ENCODE data around the gene ATG2A.

The ATG2A gene

DNA sequence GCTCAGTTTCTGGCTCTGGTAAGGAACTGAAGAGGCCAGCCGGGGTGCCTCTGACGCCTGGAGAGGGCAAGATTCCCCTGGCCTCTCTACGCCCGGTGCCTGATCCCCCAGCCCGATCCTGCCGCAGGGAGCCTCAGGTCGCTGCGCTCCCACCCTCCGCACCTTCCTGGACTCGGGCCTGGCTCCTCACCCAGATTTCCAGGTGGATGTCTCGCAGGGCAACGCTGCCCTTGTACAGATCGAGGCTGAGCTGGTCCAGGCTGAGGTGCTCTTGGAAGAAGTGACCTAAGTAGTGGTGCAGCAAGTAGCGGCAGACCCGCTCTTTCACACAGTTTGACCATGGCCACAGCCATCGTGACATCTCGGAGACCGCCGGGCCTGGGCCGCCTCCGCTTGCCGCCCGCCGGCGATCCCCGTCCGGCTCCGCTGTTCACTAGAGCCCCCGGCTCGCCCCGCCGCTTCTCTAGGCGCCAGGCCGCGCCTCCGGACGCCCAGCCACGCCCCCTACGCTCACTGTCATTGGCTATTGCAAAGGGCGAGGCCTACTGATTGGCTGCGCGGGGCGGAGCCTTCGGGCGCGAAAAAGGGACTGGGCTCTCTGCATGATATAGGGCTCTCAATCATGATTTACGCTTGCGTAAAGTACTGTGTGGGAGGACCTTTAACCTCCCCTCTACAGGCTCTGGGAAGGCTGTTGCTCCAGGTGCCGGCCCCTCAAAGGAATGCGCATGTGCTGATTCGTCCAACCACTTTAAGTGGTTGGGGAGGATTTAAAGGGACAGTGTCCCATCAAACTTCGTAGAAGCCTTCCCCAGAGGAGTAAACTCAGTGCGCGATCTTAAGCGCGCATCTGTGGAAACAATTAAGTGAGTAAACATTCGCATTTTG is at the start of gene ATG2A:
TSS of gene ATG2A (minus strand) at position 435 of the 888 bp plus-strand sequence. CDS start at position 361, 74 bp downstream.
- peak; percentile 100 for DNase-seq (ENCODE audit: low read depth)

DNA sequence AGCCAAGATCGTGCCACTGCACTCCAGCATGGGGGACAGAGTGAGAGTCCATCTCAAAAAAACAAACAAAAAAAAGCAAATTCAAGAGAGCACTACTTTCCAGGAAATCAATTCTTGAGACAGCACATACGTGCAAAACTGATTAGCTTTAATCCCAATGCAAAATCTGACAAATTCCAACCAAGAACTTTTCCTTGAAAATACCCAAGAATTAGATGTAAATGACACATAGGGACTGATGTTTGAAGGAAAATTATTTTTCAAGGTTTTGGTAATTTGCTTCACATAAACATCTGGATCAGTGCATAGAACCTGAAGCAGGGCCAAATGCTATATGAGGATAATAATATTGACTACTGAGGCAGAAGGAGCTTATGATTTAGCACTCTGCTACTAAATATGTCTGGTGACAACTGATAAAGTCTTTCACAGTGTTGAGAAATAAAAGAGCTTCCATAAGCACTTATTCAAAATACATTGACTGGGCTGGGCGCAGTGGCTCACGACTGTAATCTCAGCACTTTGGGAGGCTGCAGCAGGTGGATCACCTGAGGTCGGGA is 46.1 kb upstream of the ATG2A start:
- no peak for DNase-seq (ENCODE audit: low read depth)

DNA sequence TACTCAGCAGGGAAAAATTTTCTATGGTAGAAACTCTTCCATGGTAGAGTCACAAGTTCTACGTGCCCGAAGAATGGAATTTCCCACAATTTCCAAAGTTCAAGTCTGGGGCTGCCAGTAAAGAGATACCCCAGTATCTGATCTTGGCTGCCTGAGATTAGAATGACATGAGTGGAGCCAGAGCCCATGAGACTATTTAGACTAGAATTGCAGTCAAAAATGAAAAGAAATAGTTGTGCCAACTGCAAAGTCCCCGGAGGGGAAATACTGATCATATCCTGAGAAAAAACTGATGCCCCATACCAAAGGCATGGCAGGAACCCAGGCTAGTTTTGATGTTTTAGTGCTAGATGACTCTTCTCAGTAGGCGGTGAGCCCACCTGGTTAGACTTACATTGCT is 43.7 kb upstream of the ATG2A start:
- DNase-seq (ENCODE audit: low read depth), result no peak

DNA sequence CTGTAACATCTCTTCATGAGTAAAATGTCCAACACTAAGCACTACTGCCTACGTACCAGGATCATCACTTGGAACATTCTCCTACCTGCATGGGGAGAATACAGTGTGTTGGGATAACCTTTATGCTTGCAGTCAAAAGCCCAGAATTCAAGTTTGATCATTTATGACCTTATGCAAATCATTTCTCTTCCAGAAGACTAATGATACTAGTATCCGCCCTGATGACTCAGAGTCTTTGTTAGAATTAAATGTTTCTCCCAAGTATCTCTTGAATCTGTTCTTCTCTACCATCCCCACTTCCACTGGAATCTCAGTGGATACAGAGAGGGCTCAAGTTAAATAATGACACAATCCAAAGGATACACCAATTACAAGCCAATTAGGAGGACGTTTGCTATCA is 42.5 kb upstream of the ATG2A start:
- peak; percentile 48 for DNase-seq (ENCODE audit: low read depth)

DNA sequence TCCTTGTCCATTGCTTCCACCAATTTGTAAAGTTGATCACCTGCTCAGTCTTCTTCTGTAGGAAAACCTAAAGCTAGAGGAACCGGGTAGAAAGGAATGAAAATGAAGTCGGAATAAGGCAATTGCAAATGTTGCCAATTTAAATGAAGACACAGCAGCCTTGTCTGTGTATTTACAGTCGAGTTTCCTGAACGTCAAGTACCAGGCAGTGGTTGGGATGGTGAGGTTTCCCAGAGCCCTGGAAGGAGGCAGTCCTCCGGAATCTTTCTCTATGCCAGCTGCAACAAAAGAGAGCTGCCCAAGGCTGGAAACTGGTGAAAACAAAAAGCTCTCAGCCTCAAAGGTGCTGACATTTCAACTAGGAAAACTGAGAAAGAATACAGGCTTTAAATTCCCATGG is 37.2 kb upstream of the ATG2A start:
- DNase-seq (ENCODE audit: low read depth), result no peak

DNA sequence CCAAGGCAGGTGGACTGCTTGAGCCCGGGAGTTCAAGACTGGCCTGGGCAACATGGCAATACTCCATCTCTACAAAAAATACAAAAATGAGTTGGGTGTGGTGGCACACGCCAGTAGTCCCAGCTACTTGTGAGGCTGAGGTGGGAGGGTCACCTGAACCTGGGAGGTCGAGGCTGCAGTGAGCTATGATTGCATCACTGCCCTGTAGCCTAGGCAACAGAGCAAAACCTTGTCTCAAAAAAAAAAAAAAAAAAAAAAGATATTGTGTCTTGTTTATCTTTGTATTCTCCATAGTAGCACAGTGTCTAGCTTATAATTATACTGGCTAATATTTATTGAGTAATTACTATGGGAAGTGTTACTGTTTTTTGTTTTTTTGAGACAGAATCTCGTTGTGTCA is 34.5 kb upstream of the ATG2A start:
- no peak for DNase-seq (ENCODE audit: low read depth)

DNA sequence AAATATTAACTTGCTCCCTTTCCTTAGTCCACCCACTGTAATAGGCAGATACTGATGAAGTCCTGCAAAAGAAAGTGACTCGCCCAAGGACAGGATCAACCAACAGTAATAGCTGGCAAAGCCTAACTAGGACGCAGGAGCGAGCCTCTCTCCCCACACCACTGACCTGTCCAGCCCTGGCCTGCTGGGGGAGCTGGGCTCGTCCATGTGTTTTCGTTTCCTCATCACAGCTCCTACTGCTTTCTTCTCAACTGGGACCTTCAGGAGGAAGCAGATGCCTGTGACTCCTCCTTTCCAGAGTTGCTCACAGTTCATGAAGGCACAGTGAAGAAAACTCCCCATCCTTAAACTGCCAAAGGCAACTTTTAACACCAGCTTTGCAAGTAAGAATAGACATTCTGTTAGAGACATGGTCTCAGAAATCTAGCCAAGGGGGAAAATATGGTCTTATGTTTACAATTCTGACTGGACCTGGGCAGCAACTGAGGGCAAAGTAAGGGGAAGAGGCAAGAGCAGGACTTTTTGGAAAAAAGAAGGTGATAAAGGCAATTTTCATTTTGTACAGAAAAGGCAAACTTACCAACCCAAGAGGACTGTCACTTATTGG is 30.3 kb upstream of the ATG2A start:
- peak; percentile 30 for DNase-seq (ENCODE audit: low read depth)

DNA sequence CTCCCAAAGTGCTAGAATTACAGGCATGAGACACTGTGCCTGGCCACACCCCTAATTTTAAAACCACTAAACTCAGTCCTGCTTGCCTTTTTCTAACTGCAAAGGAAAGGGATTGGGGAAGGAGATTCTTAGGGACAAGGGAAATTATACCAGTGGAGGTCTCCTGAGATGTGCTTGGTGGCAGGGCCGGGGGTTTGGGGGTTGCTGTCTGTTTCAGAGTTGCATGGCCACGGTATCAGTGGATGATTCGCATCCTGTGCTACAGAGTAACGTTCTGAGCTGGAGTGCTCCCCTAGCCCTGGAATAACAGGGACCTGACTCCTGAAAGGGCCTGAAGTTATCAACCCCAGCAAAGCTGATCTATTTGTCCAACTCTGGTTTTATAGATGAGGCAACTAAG is 19.5 kb upstream of the ATG2A start:
- DNase-seq (ENCODE audit: low read depth), result peak; percentile 34

DNA sequence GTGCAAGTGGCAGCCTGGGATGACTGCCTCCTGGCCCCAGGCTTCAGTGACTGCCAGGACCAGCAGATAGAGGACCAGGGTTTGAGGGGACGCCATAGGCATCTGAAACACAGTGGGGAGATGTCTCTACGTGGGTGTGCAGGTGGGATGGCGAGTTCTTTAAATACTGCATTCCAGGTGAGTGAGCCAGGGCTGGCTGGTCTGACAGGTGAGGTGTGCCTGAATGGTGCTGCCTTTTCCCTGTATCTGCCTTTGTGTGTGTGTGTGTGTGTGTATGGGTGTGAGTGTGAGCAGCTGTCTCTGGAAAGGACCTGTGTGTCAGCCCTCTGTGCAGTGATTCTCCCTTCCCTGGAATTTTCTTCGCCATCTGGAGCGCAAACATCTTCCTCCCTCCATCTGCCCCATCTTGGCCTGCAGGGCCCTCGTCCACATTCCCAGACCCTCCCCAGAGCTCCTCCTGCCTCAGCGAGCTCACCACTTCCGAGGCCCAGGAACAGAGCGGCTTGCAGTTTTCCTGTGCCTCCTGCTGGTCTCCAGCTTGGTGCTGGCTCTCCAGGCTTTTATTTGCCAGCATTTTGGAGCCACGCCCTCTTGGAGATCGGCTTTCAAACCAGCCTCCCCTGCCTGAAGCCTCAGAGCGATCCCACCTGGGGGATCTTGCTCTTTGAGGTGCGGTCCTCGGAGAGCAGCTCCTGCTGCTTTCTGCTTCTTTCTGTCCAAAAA is 18.5 kb upstream of the ATG2A start, which contains the start of gene GPHA2:
TSS of gene GPHA2 (minus strand) at position 535 of the 723 bp plus-strand sequence. CDS start at position 102, 433 bp downstream.
- no peak for DNase-seq (ENCODE audit: low read depth)

DNA sequence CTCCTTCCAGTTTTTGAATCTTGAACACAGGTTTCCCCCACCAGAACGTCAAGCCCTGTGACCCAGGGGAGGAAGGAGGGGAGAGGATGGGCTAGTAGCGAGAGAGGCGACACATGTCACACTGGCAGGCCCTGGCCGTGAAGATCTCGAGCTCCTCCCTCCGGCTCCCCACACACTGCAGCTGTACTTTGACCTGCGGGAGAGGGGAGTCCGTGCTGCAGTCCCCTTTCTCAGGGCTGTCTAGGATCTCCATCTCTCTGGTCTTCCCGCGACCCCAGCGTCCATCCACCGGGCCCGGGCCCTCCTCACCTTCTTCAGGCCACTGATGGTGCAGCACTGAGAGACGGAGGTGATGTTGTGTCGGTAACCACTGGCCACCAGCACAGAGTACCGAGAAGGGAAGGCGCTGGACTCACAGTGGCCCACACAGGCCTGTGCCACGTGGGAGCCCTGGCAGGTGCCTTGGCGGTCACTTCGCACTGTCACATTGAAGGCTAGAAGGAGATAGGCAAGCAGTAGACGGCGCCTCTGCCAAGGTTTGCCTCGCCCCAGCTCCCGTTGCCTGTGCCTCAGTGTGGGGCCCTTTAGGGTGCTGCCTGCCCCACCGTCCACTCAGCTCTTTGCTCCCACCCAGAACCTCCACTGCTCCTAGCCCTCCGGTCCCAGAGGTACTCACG is 17.8 kb upstream of the ATG2A start:
- no peak for DNase-seq (ENCODE audit: low read depth)

DNA sequence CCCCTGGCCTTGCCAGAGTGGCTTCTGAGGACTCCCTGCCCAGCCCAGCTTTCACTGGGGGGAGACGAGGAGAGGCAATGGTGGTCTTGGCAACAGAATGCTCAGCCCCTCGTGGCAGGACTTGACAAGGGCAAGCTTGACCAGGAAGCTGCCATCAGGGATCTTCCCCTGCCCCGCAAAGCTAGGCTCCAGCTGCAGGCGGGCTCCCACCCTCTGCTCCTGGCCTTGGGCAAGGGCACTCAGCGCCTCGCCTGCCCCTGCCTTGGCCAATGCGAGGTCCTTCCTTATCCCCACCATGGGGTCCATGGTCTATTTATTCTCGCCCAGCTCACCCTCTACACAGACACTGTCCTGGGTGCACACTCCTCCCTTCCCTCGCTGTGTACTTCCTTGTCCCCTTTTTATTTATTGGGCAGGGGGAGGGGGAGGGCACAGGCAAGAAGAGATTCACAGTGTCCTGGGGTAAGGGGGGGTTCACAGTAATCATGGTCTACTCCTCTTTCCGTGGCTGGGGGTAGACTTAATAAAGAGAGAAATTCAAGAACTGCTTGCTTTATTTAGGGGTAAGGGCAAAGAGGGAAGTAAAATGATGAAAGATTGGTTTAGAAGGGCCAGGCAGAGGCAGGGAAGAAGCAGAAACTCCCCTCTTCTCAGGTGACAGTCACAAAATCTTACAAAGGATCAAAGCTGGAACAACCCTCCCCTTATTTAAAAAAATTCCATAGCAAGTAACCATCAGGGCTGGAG is 17.1 kb upstream of the ATG2A start:
- no peak for DNase-seq (ENCODE audit: low read depth)

DNA sequence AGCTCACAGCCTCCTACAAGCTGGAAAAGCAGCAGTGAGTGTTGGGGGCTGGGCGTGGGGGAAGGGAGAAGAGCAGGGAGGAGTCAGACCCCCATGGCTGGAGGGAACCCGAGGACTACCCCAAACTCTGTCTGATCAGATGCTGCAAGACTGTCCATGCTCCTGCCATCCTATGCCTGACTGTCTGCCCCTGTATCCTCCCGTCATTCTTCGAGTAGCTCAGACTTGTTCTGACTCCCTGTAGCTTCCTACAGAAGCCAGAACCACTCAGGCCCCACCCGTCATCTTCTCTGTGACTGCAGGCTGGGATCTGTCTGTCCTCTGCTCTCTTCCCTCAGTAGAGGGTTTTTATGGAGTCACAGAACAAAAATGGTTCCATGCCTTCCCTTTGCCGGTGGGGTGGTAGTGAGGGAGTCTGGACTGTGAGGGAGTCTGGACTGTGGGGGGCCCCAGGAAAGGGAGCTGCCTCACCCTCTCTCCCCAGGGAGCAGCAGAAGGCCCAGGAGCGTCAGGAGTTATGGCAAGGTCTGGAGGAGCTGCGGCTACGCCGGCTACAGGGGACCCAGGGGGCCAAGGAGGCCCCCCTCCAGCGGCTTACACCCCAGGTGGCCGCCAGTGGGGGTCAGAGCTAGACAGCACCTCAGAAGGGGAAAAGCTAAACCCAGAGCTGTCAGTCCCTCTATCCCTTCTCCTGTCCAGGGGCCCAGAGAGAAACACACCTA is 16.4 kb upstream of the ATG2A start:
- no peak for DNase-seq (ENCODE audit: low read depth)

DNA sequence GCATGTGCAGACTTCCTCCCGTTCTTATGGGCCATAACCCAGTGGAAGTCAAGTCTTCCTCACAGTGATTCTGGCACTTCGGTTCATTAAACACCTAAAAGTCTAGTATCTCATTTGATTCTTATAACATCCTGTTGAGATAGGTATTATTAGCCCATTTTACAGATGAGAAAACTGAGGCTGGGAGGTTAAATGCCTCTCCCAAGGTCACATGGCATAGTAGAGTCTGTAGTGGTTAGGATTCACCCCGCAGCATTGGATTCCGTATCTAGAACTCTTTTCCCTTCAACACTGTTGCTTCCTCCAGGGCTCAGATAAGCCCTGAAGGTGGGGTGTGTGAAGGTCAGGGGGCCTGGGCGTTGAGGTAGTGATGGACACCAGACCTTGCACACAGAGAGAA is 15.3 kb upstream of the ATG2A start:
- no peak for DNase-seq (ENCODE audit: low read depth)

DNA sequence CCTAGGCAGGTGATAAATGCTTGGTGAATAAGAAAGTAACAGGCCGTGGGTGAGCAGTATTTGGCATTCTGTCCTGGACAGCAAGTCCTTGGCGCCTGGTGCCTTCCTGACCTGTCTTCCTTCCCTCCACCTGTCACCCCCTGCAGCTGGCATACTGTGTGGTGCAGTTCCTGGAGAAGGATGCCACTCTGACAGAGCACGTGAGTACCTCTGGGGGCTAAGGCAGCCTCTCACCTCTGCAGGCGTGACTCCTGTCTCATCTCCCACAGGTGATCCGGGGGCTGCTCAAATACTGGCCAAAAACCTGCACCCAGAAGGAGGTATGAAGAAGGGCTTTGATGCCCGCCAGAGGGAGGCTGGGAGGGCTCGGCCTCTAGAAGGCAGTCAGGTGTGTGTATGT is 14.3 kb upstream of the ATG2A start:
- DNase-seq (ENCODE audit: low read depth), result no peak

DNA sequence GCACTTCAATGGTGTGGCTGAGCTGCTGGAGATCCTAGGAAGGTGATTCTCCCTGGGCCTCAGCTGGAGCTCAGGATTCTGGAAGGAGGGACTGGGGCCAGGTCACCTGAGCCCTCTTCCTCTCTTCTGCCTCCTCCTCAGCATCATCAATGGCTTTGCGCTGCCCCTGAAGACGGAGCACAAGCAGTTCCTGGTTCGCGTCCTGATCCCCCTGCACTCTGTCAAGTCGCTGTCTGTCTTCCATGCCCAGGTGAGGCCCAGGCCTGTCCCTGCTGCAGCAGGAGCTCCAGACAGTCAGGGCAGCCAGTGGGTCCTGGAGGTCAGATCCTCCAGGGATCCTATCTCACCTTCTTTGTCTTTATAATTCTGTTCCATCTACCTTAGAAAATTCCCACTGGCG is 13.3 kb upstream of the ATG2A start:
- no peak for DNase-seq (ENCODE audit: low read depth)

DNA sequence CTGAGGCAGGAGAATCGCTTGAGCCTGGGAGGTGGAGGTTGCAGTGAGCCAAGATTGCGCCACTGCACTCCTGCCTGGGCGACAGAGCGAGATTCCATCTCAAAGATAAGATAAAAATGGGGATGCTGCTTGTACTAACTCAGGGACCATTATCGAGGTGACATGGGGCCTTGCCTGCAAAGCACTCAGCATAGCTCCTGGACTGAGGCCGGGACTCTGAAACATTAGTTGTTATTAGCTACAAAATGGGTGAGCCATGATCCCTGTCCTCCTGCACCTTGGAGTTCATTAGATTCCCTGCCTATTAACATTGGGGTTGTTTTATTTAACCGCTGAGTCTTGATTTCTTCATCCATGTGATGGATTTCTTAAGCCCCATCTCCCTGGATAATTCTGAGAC is 12.6 kb upstream of the ATG2A start:
- DNase-seq (ENCODE audit: low read depth), result no peak

DNA sequence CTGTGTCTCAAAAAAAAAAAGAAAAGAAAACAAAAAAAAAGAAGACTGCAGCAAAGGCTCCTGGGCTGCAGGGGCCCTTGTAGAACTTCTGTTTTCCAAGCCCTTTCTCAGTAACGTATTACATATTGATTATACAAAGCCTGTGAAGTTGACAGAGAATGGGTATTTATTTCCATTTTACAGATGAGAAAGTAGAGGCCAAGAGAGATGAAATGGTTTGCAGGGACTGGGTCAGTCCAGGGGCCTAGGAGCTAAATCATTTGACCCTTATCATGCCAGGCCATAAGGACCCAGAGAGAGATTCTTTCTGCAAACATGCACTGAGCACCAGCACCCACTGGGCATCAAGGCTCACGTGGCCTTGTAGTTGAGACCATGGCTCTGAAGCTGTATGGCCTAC is 11.9 kb upstream of the ATG2A start:
- DNase-seq (ENCODE audit: low read depth), result no peak

DNA sequence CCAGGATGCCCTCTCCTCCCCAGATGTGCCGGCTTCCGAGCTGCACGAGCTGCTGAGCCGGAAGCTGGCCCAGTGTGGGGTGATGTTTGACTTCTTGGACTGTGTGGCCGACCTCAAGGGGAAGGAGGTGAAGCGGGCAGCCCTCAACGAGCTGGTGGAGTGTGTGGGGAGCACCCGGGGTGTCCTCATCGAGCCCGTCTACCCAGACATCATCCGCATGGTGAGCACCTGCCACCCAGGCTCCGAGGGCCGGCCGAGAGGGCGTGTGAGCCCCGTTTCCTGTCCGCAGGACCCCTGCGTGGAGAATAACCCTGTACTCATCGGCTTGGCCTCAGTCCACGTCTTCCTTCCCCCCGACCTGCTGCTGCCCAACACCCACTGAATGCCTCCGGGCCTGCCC is 9.7 kb upstream of the ATG2A start:
- DNase-seq (ENCODE audit: low read depth), result no peak

DNA sequence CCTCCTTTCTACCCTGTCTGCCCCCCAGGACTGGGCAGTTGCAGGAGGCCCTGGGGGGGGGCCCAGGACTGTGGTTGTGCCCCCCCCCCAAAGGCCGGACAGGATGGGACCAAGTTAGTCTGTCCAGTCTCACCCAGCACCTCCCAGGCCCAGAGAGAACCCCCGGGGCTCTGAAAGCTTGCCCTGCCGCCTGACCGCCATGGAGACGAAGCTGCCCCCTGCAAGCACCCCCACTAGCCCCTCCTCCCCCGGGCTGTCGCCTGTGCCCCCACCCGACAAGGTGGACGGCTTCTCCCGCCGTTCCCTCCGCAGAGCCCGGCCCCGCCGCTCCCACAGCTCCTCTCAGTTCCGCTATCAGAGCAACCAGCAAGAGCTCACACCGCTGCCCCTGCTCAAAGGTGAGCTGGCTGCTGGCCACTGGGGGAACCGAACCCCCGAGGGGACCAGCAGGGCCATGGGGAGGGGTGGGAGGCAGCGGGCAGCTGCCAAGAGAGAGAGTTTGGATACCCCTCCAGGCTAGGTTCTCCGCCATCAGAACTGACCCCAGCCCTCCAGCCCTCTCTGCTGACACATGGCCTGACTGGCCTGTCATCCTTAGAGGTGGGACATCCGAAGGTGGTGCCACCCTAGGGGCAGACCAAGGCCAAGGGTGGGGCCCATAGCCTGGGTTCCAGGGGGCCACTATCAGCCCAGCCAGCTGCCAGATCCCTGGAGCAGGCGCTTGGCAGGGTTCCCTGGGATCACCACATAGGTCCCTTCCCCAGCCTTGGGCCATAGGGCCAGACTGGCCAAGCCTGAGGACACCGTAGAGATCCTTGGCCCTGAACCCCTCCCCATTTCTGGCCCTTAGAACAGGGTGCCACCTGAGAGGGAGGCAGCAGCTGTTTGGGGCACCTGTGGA is 8.8 kb upstream of the ATG2A start:
- no peak for DNase-seq (ENCODE audit: low read depth)

DNA sequence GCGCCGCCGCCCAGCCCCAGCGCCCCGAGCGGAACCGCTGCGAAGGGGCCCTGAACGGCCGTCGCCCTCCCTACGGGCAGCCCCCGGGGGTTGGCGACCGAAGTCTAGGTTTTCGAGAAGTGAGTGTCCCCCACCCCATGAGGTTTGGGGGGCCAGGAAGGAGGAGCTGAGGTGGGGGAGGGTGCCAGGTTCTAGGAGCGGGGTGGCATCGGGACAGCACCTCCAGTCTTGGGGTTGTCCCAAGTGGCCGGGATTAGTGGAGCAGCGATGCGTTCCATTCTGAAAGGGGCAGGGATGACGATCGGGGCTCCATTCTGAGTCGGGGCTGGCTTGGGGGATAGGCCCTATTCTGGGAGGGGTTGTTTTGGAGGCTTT is 7.9 kb upstream of the ATG2A start:
- peak; percentile 44 for DNase-seq (ENCODE audit: low read depth)
